SJSA1 (cell line): ENCODE data around the gene NAV2. TPM values are rescaled to one million over a fixed set of nuclear protein-coding genes. Genes with fewer than 3 reads are reported as not detected.
A peak's percentile ranks its signal among the peaks of the same experiment; 100 is the strongest.

Experiments used
- DNase-seq, 2 experiments: peaks; one replicate each; pipeline ENCODE4 v3.0.0-alpha.2; 2015 to 2020; ENCODE audit warnings: low spot score in 2 of 2, low read depth in 1 of 2
- H3K27ac ChIP-seq: fragments of 250-450 bp; sonication (Bioruptor Pico); 2 replicates; pipeline ENCODE4 v1.5.1; 2020; ENCODE audit warnings: mild to moderate bottlenecking, moderate library complexity
- H3K27me3 ChIP-seq: fragments of 250-450 bp; sonication (Bioruptor Pico); replicated peaks from 2 replicates; pipeline ENCODE4 v1.5.1; 2020; ENCODE audit warnings: mild to moderate bottlenecking, moderate library complexity
- H3K36me3 ChIP-seq: fragments of 250-450 bp; sonication (Bioruptor Pico); 2 replicates; pipeline ENCODE4 v1.5.1; 2020; ENCODE audit warnings: mild to moderate bottlenecking
- H3K4me1 ChIP-seq: fragments of 250-450 bp; sonication (Bioruptor Pico); replicated peaks from 2 replicates; pipeline ENCODE4 v1.6.1; 2021; ENCODE audit warnings: mild to moderate bottlenecking
- H3K4me3 ChIP-seq: fragments of 250-450 bp; sonication (Bioruptor Pico); 2 replicates; pipeline ENCODE4 v1.5.1; 2020; ENCODE audit warnings: mild to moderate bottlenecking
- H3K9me3 ChIP-seq: fragments of 250-450 bp; sonication (Bioruptor Pico); replicated peaks from 2 replicates; pipeline ENCODE4 v1.5.1; 2020; ENCODE audit warnings: mild to moderate bottlenecking
- total RNA-seq: library from RNA; depleted of rRNA; stranded (reverse); fragments of >200 nt; shearing (Covaris generic); gene quantifications from 2 replicates; pipeline ENCODE4 v1.2.3, GENCODE V29; 2014

NAV2 gene
- total RNA-seq, 1 experiment from 2014 or later: 2.6 TPM

GRCh38 chr11:19938169-19938856, 225.7 kb downstream of the NAV2 start:
- H3K27ac ChIP-seq: no peak overlapping the region
- H3K27me3 ChIP-seq: no peaks in the 10 kb centered on the region
- no peaks in the 10 kb centered on the region for H3K9me3 ChIP-seq
- peak in 1 of 2 experiments; percentile 15 for DNase-seq
- peaks cover 21% of the 10 kb centered on the region for H3K4me1 ChIP-seq
- peaks cover 29% of the 10 kb centered on the region for H3K36me3 ChIP-seq
- no peak overlapping the region for H3K4me3 ChIP-seq

- peaks cover 24% of the 10 kb centered on the region for H3K36me3 ChIP-seq
- no peaks in the 10 kb centered on the region for H3K27me3 ChIP-seq
- DNase-seq: no peak
- no peaks in the 10 kb centered on the region for H3K9me3 ChIP-seq
- H3K4me3 ChIP-seq: no peak overlapping the region
- no peak overlapping the region for H3K27ac ChIP-seq
- peaks cover 19% of the 10 kb centered on the region for H3K4me1 ChIP-seq
Measured at GRCh38 chr11:19938866-19939265, 226.2 kb downstream of the NAV2 start.

- no peak overlapping the region for H3K27ac ChIP-seq
- no peak for DNase-seq
- H3K9me3 ChIP-seq: no peaks in the 10 kb centered on the region
- H3K4me3 ChIP-seq: no peak overlapping the region
- no peaks in the 10 kb centered on the region for H3K27me3 ChIP-seq
- peaks cover 19% of the 10 kb centered on the region for H3K36me3 ChIP-seq
- peaks cover 13% of the 10 kb centered on the region for H3K4me1 ChIP-seq
Measured at GRCh38 chr11:19939415-19939929, 226.8 kb downstream of the NAV2 start.

GRCh38 chr11:19940831-19941230, 228.2 kb downstream of the NAV2 start:
- Histone ChIP-seq H3K4me1 (0 out of 2 replicates have a peak, but pooled peaks cover 3% of the 10 kb centered on the region), H3K27me3 (no peaks in the 10 kb centered on the region), H3K27ac (no peak overlapping the region), H3K9me3 (no peaks in the 10 kb centered on the region), H3K36me3 (peaks cover 16% of the 10 kb centered on the region), H3K4me3 (no peak overlapping the region)
- no peak for DNase-seq

- Histone ChIP-seq H3K36me3 (peaks cover 12% of the 10 kb centered on the region), H3K27ac (no peak overlapping the region), H3K4me1 (peaks cover 2% of the 10 kb centered on the region), H3K4me3 (no peak overlapping the region), H3K27me3 (no peaks in the 10 kb centered on the region), H3K9me3 (no peaks in the 10 kb centered on the region)
- DNase-seq: no peak
Measured at GRCh38 chr11:19946681-19947080, 234.0 kb downstream of the NAV2 start.

- no peak overlapping the region for H3K4me3 ChIP-seq
- no peak for DNase-seq
Measured at GRCh38 chr11:19947537-19948114, 235.0 kb downstream of the NAV2 start.

GRCh38 chr11:19949606-19950005, 237.0 kb downstream of the NAV2 start:
- Histone ChIP-seq H3K4me3 (no peak overlapping the region), H3K4me1 (peaks cover 27% of the 10 kb centered on the region), H3K36me3 (peaks cover 7% of the 10 kb centered on the region), H3K27ac (no peak overlapping the region), H3K9me3 (no peaks in the 10 kb centered on the region), H3K27me3 (no peaks in the 10 kb centered on the region)
- DNase-seq: no peak

More at GRCh38 chr11:19947537-19948114, 235.0 kb downstream of the NAV2 start:
- H3K36me3 ChIP-seq: peaks cover 7% of the 10 kb centered on the region
- no peak overlapping the region for H3K27ac ChIP-seq
- H3K4me1 ChIP-seq: peaks cover 12% of the 10 kb centered on the region
- H3K9me3 ChIP-seq: no peaks in the 10 kb centered on the region
- no peaks in the 10 kb centered on the region for H3K27me3 ChIP-seq

- Histone ChIP-seq H3K27me3 (no peaks in the 10 kb centered on the region), H3K9me3 (no peaks in the 10 kb centered on the region), H3K4me1 (peaks cover 27% of the 10 kb centered on the region), H3K4me3 (no peak overlapping the region), H3K27ac (no peak overlapping the region), H3K36me3 (peaks cover 8% of the 10 kb centered on the region)
- DNase-seq: peak in 1 of 2 experiments; percentile 38
Measured at GRCh38 chr11:19951558-19952115, 239.0 kb downstream of the NAV2 start.

GRCh38 chr11:19952116-19952605, 239.5 kb downstream of the NAV2 start:
- DNase-seq: peak in 1 of 2 experiments; percentile 54
- Histone ChIP-seq H3K36me3 (peaks cover 8% of the 10 kb centered on the region), H3K9me3 (no peaks in the 10 kb centered on the region), H3K4me1 (peaks cover 27% of the 10 kb centered on the region), H3K27ac (no peak overlapping the region), H3K4me3 (no peak overlapping the region), H3K27me3 (no peaks in the 10 kb centered on the region)

GRCh38 chr11:19952911-19953310, 240.3 kb downstream of the NAV2 start:
- Histone ChIP-seq H3K4me1 (peaks cover 27% of the 10 kb centered on the region), H3K27ac (no peak overlapping the region), H3K27me3 (no peaks in the 10 kb centered on the region), H3K4me3 (no peak overlapping the region), H3K9me3 (no peaks in the 10 kb centered on the region), H3K36me3 (peaks cover 8% of the 10 kb centered on the region)
- DNase-seq: no peak

GRCh38 chr11:19953336-19953735, 240.7 kb downstream of the NAV2 start:
- Histone ChIP-seq H3K4me1 (peaks cover 27% of the 10 kb centered on the region), H3K9me3 (no peaks in the 10 kb centered on the region), H3K36me3 (peaks cover 8% of the 10 kb centered on the region), H3K27me3 (no peaks in the 10 kb centered on the region), H3K4me3 (no peak overlapping the region), H3K27ac (no peak overlapping the region)
- peak in 1 of 2 experiments; percentile 8 for DNase-seq

- Histone ChIP-seq H3K4me3 (no peak overlapping the region), H3K36me3 (peaks cover 5% of the 10 kb centered on the region), H3K27me3 (no peaks in the 10 kb centered on the region), H3K4me1 (peaks cover 27% of the 10 kb centered on the region), H3K9me3 (no peaks in the 10 kb centered on the region), H3K27ac (no peak overlapping the region)
- peak in 1 of 2 experiments; percentile 27 for DNase-seq
Measured at GRCh38 chr11:19953909-19954308, 241.3 kb downstream of the NAV2 start.

- H3K4me1 ChIP-seq: peaks cover 27% of the 10 kb centered on the region
- no peaks in the 10 kb centered on the region for H3K9me3 ChIP-seq
- DNase-seq: no peak
- H3K27me3 ChIP-seq: no peaks in the 10 kb centered on the region
- no peak overlapping the region for H3K4me3 ChIP-seq
- no peak overlapping the region for H3K27ac ChIP-seq
- H3K36me3 ChIP-seq: peaks cover 4% of the 10 kb centered on the region; the same call in 1 of the 2 replicates
Measured at GRCh38 chr11:19954899-19955298, 242.3 kb downstream of the NAV2 start.

- Histone ChIP-seq H3K36me3 (peaks cover 4% of the 10 kb centered on the region; the same call in 1 of the 2 replicates), H3K27ac (no peak overlapping the region), H3K4me3 (no peak overlapping the region), H3K27me3 (no peaks in the 10 kb centered on the region), H3K4me1 (peaks cover 27% of the 10 kb centered on the region), H3K9me3 (no peaks in the 10 kb centered on the region)
- DNase-seq: no peak
Measured at GRCh38 chr11:19955660-19956059, 243.0 kb downstream of the NAV2 start.
